HL-60 (cell line): ENCODE measurements around the gene NTRK2.

ENCODE experiments used
- CTCF ChIP-seq: IDR thresholded peaks from one replicate; pipeline ENCODE4 v1.5.1; 2011; ENCODE audit warnings: low read length, control low read depth, inconsistent platforms; ENCODE audit not compliant: insufficient read depth
- POLR2AphosphoS5 ChIP-seq: IDR thresholded peaks from 2 replicates; pipeline ENCODE4 v1.6.1; 2012; ENCODE audit warnings: low read depth

- TF ChIP-seq POLR2AphosphoS5 (no peak), CTCF (no peak)
These were observed 280.4 kb downstream of the NTRK2 start for GRCh38 chr9:84949971-84950370.
